Neural cell (in vitro differentiated cells): ENCODE measurements around the gene SMAD9. TPM values are rescaled to one million over a fixed set of nuclear protein-coding genes. Genes with fewer than 3 reads are reported as not detected.

Source experiments
- H2AFZ ChIP-seq: fragments of 200-600, 300-800 bp; sonication (generic), shearing (Covaris generic); 2 replicates; pipeline ENCODE4 v1.6.0; 2014; ENCODE audit warnings: low read depth, mild to moderate bottlenecking, antibody characterized with exemption, low read length, moderate library complexity
- H3F3A ChIP-seq: fragments of 200-600 bp; shearing (Covaris generic); 2 replicates; pipeline ENCODE4 v1.6.1; 2016; ENCODE audit warnings: mild to moderate bottlenecking, moderate library complexity, mixed read lengths, antibody characterized with exemption, low read length; ENCODE audit not compliant: insufficient read depth, poor library complexity, severe bottlenecking
- H3K27ac ChIP-seq: fragments of 200-600, 300-800 bp; sonication (generic), shearing (Covaris generic); 2 replicates; pipeline ENCODE4 v1.5.1; 2014; ENCODE audit warnings: mild to moderate bottlenecking, low read length, moderate library complexity
- H3K27me3 ChIP-seq: fragments of 300-800, 200-600 bp; sonication (generic), shearing (Covaris generic); 2 replicates; pipeline ENCODE4 v1.6.0; 2014; ENCODE audit warnings: mild to moderate bottlenecking, low read depth, low read length, moderate library complexity; ENCODE audit not compliant: insufficient read depth
- H3K36me3 ChIP-seq: fragments of 300-800, 200-600 bp; sonication (generic), shearing (Covaris generic); 2 replicates; pipeline ENCODE4 v1.5.1; 2014; ENCODE audit warnings: mild to moderate bottlenecking, antibody characterized with exemption, low read length, moderate library complexity; ENCODE audit not compliant: insufficient read depth
- H3K4me2 ChIP-seq: fragments of 300-800, 200-600 bp; sonication (generic), shearing (Covaris generic); 2 replicates; pipeline ENCODE4 v1.6.0; 2014; ENCODE audit warnings: mild to moderate bottlenecking, low read length
- H3K4me3 ChIP-seq: fragments of 300-800, 200-600 bp; sonication (generic), shearing (Covaris generic); 2 replicates; pipeline ENCODE4 v1.5.1; 2014; ENCODE audit warnings: mild to moderate bottlenecking, low read length, moderate library complexity
- H3K79me2 ChIP-seq: fragments of 200-600 bp; shearing (Covaris generic); replicated peaks from 2 replicates; pipeline ENCODE4 v1.6.0; 2014; ENCODE audit warnings: mild to moderate bottlenecking, low read length, moderate library complexity; ENCODE audit not compliant: insufficient read depth
- H3K9ac ChIP-seq: fragments of 300-800, 200-600 bp; sonication (generic), shearing (Covaris generic); 2 replicates; pipeline ENCODE4 v1.6.1; 2016; ENCODE audit warnings: mild to moderate bottlenecking, low read length, mixed read lengths
- H3K9me2 ChIP-seq: fragments of 200-600 bp; shearing (Covaris generic); 2 replicates; pipeline ENCODE4 v1.6.1; 2016; ENCODE audit warnings: mild to moderate bottlenecking, low read length, mixed read lengths; ENCODE audit not compliant: insufficient read depth
- H3K9me3 ChIP-seq: fragments of 200-600, 300-800 bp; sonication (generic), shearing (Covaris generic); 2 replicates; pipeline ENCODE4 v1.6.1; 2016; ENCODE audit warnings: mild to moderate bottlenecking, mixed run types, low read length, moderate library complexity, mixed read lengths
- H4K20me1 ChIP-seq: fragments of 200-600 bp; shearing (Covaris generic); 2 replicates; pipeline ENCODE4 v1.6.1; 2016; ENCODE audit warnings: mild to moderate bottlenecking, mixed run types; ENCODE audit not compliant: insufficient read depth
- EP300 ChIP-seq: fragments of 450-650 bp; conservative IDR thresholded peaks from 2 replicates; pipeline ENCODE4 v1.6.1; 2014; ENCODE audit warnings: antibody characterized with exemption, mild to moderate bottlenecking, moderate library complexity; ENCODE audit not compliant: poor library complexity, severe bottlenecking
- EZH2 ChIP-seq: fragments of 200-600, 300-800 bp; shearing (Covaris generic), sonication (generic); IDR thresholded peaks from 2 replicates; pipeline ENCODE4 v1.6.1; 2014; ENCODE audit warnings: antibody characterized with exemption, low read length, borderline replicate concordance, mild to moderate bottlenecking; ENCODE audit not compliant: insufficient read depth, poor library complexity, severe bottlenecking
- MXI1 ChIP-seq: fragments of 450-650 bp; conservative IDR thresholded peaks from 2 replicates; pipeline ENCODE4 v1.6.1; 2014; ENCODE audit warnings: antibody characterized with exemption, mild to moderate bottlenecking; ENCODE audit not compliant: poor library complexity, severe bottlenecking
- POLR2AphosphoS5 ChIP-seq: IDR thresholded peaks from 2 replicates; pipeline ENCODE4 v1.6.1; 2012
- RAD21 ChIP-seq: fragments of 450-650 bp; conservative IDR thresholded peaks from 2 replicates; pipeline ENCODE4 v1.6.1; 2014; ENCODE audit warnings: antibody characterized with exemption, mild to moderate bottlenecking, moderate library complexity
- SMC3 ChIP-seq: fragments of 450-650 bp; conservative IDR thresholded peaks from 2 replicates; pipeline ENCODE4 v1.6.1; 2014; ENCODE audit warnings: antibody characterized with exemption, mild to moderate bottlenecking, moderate library complexity; ENCODE audit not compliant: poor library complexity
- TAF1 ChIP-seq: IDR thresholded peaks from 2 replicates; pipeline ENCODE4 v1.6.1; 2012; ENCODE audit warnings: low read depth
- polyA plus RNA-seq: library from polyadenylated mRNA; depleted of rRNA; stranded (reverse); fragments of >200 nt; gene quantifications from 2 replicates; pipeline ENCODE4 v1.2.3, GENCODE V29; 2014
- TF ChIP-seq, protein P1 (sequence below): IDR thresholded peaks from 2 replicates; pipeline ENCODE4 v1.6.1; 2012; ENCODE audit warnings: borderline replicate concordance
- TF ChIP-seq, protein P2 (sequence below): fragments of 450-650 bp; IDR thresholded peaks from 2 replicates; pipeline ENCODE4 v1.5.1; 2014; ENCODE audit warnings: antibody characterized with exemption, mild to moderate bottlenecking, moderate library complexity; ENCODE audit not compliant: poor library complexity, severe bottlenecking

SMAD9 gene
- polyA plus RNA-seq, 1 donor from 2014 or later, result 2.5 TPM

DNA sequence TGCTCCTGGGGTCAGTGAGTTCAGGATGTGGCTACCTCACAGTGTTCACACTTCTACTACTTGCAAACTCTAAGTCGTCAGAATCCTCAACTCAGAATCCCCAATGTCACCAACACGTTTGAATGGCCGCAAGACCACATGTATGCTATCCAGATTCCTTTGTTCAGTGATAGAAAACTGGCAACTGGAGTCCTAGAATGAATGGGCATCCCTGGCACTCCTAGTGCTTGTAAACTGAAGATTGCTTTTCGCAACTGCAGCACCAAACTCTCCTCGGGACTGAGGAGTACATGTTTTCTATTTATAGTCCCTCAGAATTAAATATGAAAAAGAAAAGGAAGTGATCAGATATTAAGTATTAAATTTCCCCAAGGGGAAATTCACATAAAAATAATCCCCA lies 4.9 kb downstream of the SMAD9 start:
- Histone ChIP-seq H3K79me2 (no peaks in the 10 kb centered on the region), H3K9me3 (no peaks in the 10 kb centered on the region), H3K4me2 (no peak overlapping the region), H4K20me1 (no peaks in the 10 kb centered on the region), H3K27me3 (peaks cover 12% of the 10 kb centered on the region), H3K36me3 (no peaks in the 10 kb centered on the region), H2AFZ (no peak overlapping the region), H3K9ac (no peak overlapping the region), H3K4me3 (no peak overlapping the region), H3K27ac (no peak overlapping the region), H3F3A (peaks cover 5% of the 10 kb centered on the region), H3K9me2 (no peaks in the 10 kb centered on the region)
- no peak for TF ChIP-seq EP300
- TF ChIP-seq, protein P1, sequence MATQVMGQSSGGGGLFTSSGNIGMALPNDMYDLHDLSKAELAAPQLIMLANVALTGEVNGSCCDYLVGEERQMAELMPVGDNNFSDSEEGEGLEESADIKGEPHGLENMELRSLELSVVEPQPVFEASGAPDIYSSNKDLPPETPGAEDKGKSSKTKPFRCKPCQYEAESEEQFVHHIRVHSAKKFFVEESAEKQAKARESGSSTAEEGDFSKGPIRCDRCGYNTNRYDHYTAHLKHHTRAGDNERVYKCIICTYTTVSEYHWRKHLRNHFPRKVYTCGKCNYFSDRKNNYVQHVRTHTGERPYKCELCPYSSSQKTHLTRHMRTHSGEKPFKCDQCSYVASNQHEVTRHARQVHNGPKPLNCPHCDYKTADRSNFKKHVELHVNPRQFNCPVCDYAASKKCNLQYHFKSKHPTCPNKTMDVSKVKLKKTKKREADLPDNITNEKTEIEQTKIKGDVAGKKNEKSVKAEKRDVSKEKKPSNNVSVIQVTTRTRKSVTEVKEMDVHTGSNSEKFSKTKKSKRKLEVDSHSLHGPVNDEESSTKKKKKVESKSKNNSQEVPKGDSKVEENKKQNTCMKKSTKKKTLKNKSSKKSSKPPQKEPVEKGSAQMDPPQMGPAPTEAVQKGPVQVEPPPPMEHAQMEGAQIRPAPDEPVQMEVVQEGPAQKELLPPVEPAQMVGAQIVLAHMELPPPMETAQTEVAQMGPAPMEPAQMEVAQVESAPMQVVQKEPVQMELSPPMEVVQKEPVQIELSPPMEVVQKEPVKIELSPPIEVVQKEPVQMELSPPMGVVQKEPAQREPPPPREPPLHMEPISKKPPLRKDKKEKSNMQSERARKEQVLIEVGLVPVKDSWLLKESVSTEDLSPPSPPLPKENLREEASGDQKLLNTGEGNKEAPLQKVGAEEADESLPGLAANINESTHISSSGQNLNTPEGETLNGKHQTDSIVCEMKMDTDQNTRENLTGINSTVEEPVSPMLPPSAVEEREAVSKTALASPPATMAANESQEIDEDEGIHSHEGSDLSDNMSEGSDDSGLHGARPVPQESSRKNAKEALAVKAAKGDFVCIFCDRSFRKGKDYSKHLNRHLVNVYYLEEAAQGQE, result no peak
- TF ChIP-seq, protein P2, sequence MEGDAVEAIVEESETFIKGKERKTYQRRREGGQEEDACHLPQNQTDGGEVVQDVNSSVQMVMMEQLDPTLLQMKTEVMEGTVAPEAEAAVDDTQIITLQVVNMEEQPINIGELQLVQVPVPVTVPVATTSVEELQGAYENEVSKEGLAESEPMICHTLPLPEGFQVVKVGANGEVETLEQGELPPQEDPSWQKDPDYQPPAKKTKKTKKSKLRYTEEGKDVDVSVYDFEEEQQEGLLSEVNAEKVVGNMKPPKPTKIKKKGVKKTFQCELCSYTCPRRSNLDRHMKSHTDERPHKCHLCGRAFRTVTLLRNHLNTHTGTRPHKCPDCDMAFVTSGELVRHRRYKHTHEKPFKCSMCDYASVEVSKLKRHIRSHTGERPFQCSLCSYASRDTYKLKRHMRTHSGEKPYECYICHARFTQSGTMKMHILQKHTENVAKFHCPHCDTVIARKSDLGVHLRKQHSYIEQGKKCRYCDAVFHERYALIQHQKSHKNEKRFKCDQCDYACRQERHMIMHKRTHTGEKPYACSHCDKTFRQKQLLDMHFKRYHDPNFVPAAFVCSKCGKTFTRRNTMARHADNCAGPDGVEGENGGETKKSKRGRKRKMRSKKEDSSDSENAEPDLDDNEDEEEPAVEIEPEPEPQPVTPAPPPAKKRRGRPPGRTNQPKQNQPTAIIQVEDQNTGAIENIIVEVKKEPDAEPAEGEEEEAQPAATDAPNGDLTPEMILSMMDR, result no peak
- no peak for TF ChIP-seq MXI1
- TF ChIP-seq EZH2, result no peak
- TF ChIP-seq POLR2AphosphoS5, result no peak
- TF ChIP-seq RAD21, result no peak

DNA sequence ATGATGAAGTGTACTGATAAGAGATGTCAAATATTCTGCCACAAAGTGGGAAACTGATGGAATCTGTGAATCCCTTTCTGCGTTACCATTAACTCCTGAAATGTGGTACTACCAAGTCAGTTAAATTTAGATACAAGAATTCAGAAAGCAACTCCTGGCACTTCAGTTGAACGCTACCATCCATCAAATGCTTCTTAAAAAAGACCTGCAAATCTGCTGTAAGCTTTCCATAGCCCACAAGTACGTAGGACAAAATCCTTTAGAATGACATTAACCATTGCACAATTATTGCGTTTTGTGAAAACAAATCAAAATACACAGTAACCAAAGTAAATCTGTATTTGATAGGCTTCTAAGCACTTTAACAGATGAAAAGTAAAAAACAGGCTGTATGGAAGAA lies 5.4 kb downstream of the SMAD9 start:
- H3F3A ChIP-seq, result peaks cover 5% of the 10 kb centered on the region
- no peaks in the 10 kb centered on the region for H3K36me3 ChIP-seq
- H3K9me2 ChIP-seq, result no peaks in the 10 kb centered on the region
- no peaks in the 10 kb centered on the region for H3K79me2 ChIP-seq
- no peak overlapping the region for H3K27ac ChIP-seq
- peaks cover 12% of the 10 kb centered on the region for H3K27me3 ChIP-seq
- H4K20me1 ChIP-seq, result no peaks in the 10 kb centered on the region
- H3K9me3 ChIP-seq, result no peaks in the 10 kb centered on the region
- no peak for TF ChIP-seq POLR2AphosphoS5
- TF ChIP-seq MXI1, result no peak
- TF ChIP-seq, protein P2, result no peak
- TF ChIP-seq TAF1, result no peak
- TF ChIP-seq SMC3, result no peak
- no peak for TF ChIP-seq RAD21
- no peak overlapping the region for H3K9ac ChIP-seq
- no peak overlapping the region for H2AFZ ChIP-seq
- H3K4me3 ChIP-seq, result no peak overlapping the region
- H3K4me2 ChIP-seq, result no peak overlapping the region
